Memory B cell (primary cell): Measurements from ENCODE around the gene DNASE1L3.
"Not testable (repeated sequence)": the region's sequence is repeated elsewhere in the genome, so short reads cannot be mapped to it uniquely, and the experiment has no call there.

Experiments
- ATAC-seq: fragments of 150-1000 bp; cut with Tn5 transposase; 2 replicates; pipeline ENCODE4 v1.10.0; 2021; ENCODE audit warnings: low read depth, mild to moderate bottlenecking, moderate library complexity
- DNase-seq, 2 donors: peaks; one replicate each; pipeline ENCODE4 v3.0.0; 2022; ENCODE audit warnings: low spot score in 2 of 2
- H3K27ac Mint-ChIP-seq: one replicate; pipeline ENCODE4 v1.8.0; 2022; ENCODE audit warnings: mild to moderate bottlenecking, moderate library complexity, mixed read lengths
- H3K27me3 Mint-ChIP-seq: one replicate; pipeline ENCODE4 v1.8.0; 2022; ENCODE audit warnings: mixed read lengths
- H3K36me3 Mint-ChIP-seq: one replicate; pipeline ENCODE4 v1.8.0; 2022; ENCODE audit warnings: mild to moderate bottlenecking, mixed read lengths
- H3K4me1 Mint-ChIP-seq: one replicate; pipeline ENCODE4 v1.8.0; 2022; ENCODE audit warnings: mixed read lengths
- H3K4me3 Mint-ChIP-seq: one replicate; pipeline ENCODE4 v1.8.0; 2022; ENCODE audit warnings: mild to moderate bottlenecking, moderate library complexity, mixed read lengths
- H3K9me3 Mint-ChIP-seq: one replicate; pipeline ENCODE4 v1.8.0; 2022; ENCODE audit warnings: mixed read lengths

Gene DNASE1L3

DNA sequence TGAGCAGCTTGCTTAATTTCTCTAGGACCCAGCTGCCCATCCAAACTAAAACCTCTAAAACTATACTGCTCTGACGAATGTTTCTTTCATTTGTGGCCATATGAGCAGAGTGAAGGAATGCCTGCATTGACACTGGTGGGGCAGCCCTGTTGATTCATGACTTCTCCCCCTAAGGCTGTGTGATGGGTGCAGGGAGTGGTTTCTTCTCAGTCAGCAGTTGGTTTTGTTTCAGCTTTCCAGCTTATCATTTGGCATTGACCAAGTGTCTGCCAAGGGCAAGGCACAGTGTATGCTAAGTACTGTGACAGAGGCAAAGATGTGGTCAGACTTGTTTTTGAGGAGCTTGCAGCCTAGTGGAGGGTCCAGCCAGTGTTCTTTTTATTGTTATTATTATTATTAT, 31.6 kb upstream of the DNASE1L3 start:
- no peaks in the 10 kb centered on the region for H3K36me3 Mint-ChIP-seq
- DNase-seq (no peak), ATAC-seq (no peak)
- no peaks in the 10 kb centered on the region for H3K27me3 Mint-ChIP-seq
- H3K4me3 Mint-ChIP-seq, result no peak overlapping the region
- H3K4me1 Mint-ChIP-seq, result peaks cover 28% of the 10 kb centered on the region
- no peak overlapping the region for H3K27ac Mint-ChIP-seq
- H3K9me3 Mint-ChIP-seq, result no peaks in the 10 kb centered on the region

DNA sequence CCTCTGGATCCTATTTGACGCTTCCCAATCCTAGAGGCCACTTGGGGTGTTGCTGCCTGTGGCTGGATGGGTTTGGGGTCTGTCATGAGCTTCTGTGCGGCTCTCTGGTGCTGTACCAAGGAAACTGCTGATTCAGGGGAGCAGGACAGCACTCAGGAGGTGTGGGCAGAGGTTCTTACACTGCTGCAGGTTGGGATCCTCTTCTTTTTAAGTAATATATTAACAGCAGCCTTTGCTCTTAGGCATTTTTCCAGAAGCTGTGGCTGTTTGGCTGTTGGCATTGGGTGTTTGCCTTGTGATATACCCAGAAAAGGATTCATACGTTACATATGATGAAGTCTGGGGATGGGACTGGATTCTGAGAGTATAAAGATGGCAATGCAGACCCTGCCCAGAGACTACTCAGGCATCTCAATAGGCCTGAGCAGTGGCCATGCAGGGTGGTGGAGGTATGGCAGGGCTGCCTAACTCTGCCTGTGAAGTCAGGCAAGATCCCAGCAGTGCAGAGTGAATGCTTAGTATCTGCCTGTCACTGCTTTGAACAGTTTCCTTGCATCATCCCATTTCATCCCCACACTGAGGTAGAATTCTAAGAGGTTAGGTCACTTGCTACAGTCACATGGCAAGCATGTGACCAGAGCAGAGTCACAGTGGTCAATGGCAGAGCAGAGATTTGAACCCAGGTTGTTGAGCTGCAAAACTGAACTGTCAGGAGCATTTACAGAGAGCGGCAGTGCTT, 30.7 kb upstream of the DNASE1L3 start:
- H3K4me3 Mint-ChIP-seq, result no peak overlapping the region
- H3K36me3 Mint-ChIP-seq, result no peaks in the 10 kb centered on the region
- no peak for DNase-seq
- H3K27ac Mint-ChIP-seq, result peak overlapping the region; percentile 1
- H3K9me3 Mint-ChIP-seq, result no peaks in the 10 kb centered on the region
- peaks cover 34% of the 10 kb centered on the region for H3K4me1 Mint-ChIP-seq
- no peak for ATAC-seq
- no peaks in the 10 kb centered on the region for H3K27me3 Mint-ChIP-seq

DNA sequence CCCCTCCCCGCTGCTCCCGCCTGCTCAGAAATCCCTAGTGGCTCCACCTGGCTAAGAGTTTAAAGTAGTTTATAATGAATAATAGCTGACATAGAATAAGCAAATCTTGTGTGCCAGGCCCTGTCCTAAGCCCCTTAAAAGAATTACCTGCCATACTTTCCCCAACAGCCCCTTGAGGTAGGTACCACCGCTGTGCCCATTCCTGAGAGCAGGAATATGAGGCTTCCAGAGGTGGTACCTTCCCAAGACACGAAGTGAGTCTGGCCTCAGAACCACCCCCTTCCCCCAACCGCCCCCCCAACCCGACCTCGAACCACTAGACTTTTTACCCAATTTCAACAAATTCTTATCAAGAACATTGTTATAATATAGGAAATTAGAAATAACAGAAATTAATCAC, 28.1 kb upstream of the DNASE1L3 start:
- peak overlapping the region; percentile 99 for H3K4me3 Mint-ChIP-seq
- H3K27me3 Mint-ChIP-seq, result no peaks in the 10 kb centered on the region
- no peak overlapping the region for H3K27ac Mint-ChIP-seq
- no peaks in the 10 kb centered on the region for H3K36me3 Mint-ChIP-seq
- DNase-seq, result no peak
- H3K9me3 Mint-ChIP-seq, result no peaks in the 10 kb centered on the region
- peaks cover 36% of the 10 kb centered on the region for H3K4me1 Mint-ChIP-seq
- no peak for ATAC-seq

DNA sequence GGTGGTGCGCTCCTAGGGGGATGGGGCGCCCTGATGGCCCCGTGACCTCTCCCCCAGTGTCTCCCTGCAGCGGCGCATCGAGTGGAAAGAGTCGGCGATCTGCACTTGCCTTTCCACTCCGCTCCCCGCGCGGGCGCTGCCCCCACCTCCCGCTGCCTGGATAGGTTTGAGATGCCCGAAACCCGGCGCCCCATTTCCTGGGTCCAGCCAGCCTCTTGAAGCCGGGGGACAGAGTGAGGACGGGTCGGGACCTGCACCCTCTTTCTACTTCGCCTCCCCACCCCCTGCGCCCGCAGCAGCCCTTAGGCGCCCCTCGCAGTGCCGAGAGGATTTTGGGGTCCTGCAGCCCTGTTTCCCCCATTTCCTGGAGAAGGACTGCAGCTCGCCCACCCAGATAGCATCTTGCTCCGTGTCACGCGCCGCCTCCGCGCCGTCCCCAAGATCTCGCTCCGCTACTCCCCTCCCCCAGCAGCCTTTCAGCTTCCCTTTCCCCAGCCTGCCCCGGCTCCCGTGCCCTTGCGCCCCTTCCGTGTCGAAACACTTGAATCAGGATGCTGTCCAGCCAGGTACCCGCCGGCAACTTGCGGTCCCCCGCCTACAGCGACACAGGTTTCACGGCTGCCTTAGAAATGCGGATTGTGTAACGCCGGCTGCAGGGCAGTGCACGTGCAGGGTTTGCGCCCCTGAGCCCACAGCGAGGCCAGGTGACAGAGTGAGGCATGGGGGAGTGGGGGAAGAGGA, 27.3 kb upstream of the DNASE1L3 start:
- peak overlapping the region; percentile 29 for H3K27ac Mint-ChIP-seq
- no peaks in the 10 kb centered on the region for H3K27me3 Mint-ChIP-seq
- no peaks in the 10 kb centered on the region for H3K9me3 Mint-ChIP-seq
- ATAC-seq, result peak; percentile 49
- DNase-seq, result peak; percentile 26 to 42
- H3K36me3 Mint-ChIP-seq, result no peaks in the 10 kb centered on the region
- peak overlapping the region; percentile 99 for H3K4me3 Mint-ChIP-seq
- H3K4me1 Mint-ChIP-seq, result peaks cover 38% of the 10 kb centered on the region

DNA sequence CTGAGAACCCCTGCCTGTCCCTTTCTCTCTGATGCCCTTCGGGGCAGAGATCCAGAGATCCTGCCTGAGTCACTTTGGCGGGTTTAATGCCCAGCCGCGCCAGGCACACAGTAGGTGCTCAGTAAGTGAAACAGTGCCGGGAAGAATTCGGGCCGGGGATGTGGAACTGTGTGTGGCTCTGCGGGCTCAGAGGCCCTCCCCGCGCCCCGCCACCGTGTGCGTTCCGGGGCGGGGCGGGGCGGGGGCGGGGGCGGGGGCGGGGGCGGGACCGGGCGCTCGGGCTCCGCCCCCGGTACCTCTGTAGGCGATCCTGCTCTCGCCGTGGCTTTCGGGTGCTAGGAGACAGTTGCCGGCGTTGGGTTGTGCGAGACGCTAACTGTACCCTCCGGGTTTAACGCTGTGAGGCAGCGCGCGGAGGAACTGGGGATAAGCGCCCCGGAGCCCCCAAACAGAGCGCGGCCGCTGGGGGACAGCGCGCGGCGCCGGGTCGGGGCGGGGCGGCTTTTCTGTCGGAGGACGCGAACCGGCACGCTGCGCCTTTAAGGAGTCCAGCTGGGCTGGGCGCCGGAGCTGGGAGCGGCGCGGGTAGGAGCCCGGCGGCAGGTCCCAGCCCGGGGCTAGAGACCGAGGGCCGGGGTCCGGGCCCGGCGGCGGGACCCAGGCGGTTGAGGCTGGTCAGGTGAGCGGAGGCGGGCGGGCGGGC, 26.6 kb upstream of the DNASE1L3 start, which contains the start of gene ABHD6:
ABHD6 (plus strand) TSS at position 555 of the 703 bp plus-strand sequence. CDS start 18,795 bp downstream, outside the sequence.
- ATAC-seq (peak; percentile 73), DNase-seq (peak; percentile 87 to 97)
- peak within 1 kb of the TSS; percentile 86 for H3K27ac Mint-ChIP-seq
- H3K9me3 Mint-ChIP-seq, result no peaks in the 10 kb centered on the region
- H3K36me3 Mint-ChIP-seq, result no peaks in the 10 kb centered on the region
- H3K4me1 Mint-ChIP-seq, result peaks cover 44% of the 10 kb centered on the region
- H3K4me3 Mint-ChIP-seq, result peak within 1 kb of the TSS; percentile 99
- H3K27me3 Mint-ChIP-seq, result no peaks in the 10 kb centered on the region

DNA sequence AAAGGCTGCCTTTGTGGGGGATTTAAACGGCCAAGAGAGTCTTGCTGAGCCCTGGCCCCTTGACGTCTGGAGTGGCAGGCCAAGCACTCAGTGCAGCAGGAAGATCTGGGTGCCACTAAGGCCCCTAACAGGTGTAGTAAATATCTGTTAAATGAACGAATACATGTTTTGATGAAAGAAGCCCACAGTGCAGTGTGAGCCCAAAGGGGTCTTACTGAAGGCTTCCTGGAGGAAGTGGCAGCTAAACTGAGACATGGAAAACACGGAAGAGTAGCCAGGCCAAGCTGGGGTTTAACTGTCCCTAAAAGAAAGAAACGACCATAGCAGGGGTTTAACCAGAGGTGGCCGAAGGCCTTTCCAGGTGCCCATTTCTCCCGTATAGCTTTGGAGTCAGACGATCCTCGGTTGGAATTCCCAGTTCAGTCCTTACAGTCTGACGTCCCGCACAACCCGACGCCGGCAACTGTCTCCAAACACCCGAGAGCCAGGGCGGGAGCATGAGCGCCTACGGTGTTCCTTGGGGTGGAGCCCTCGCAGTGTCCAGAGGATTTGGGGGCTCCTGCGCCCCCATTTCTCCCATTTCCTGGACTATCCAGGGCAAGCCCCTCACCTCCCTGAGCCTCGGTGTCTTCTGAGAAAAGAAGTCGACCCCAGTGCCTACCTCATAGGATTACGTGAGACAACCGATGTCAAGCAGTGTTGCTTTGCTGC, 25.9 kb upstream of the DNASE1L3 start:
- Mint-ChIP-seq H3K4me1 (peaks cover 45% of the 10 kb centered on the region), H3K27ac (peak overlapping the region; percentile 86), H3K4me3 (peak overlapping the region; percentile 89), H3K27me3 (no peaks in the 10 kb centered on the region), H3K9me3 (no peaks in the 10 kb centered on the region), H3K36me3 (no peaks in the 10 kb centered on the region)
- peak in 1 of 2 donors; percentile 17 for DNase-seq
- no peak for ATAC-seq

DNA sequence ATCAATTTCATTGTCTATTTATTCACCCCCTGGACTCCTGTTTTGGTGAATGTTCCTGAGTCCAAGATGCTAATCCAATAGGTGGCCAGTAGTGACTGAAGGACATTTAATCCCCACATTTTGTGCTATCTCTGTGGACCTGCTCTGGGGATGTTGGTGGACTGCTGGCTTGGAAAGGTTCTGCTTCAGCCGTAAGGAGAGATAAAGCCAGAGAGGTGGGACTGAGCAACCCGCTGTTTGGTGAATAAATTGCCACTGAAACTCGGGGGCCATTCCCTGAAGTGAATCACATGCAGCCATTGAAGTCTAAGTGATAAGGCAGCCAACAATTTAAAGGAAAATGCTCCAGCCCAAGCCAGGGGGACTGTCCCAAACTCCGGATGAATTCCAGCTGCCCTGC, 25.2 kb upstream of the DNASE1L3 start:
- DNase-seq (no peak), ATAC-seq (no peak)
- peaks cover 47% of the 10 kb centered on the region for H3K4me1 Mint-ChIP-seq
- no peaks in the 10 kb centered on the region for H3K36me3 Mint-ChIP-seq
- no peaks in the 10 kb centered on the region for H3K9me3 Mint-ChIP-seq
- peak overlapping the region; percentile 86 for H3K27ac Mint-ChIP-seq
- peak overlapping the region; percentile 89 for H3K4me3 Mint-ChIP-seq
- H3K27me3 Mint-ChIP-seq, result no peaks in the 10 kb centered on the region

DNA sequence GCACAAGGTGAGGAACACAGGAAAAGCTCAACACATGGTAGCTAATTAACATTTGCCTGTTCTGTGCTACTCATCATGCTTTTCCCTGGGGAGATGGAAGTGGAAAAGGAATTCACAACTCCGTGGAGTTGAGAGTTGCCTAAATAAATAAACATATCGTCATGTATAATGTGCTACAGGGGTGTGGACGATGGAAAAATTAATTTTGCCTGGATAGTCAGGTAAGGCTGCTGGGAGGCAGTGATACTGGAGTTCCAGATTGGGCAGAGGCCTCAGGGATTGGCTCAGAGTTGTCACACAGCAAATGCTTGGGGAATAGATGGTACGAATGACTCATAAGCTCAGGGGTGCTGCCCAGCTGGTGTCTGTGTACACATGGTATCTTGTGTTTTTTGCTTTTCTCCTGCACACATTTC, 23.8 kb upstream of the DNASE1L3 start:
- H3K36me3 Mint-ChIP-seq, result no peaks in the 10 kb centered on the region
- ATAC-seq (no peak), DNase-seq (no peak)
- no peaks in the 10 kb centered on the region for H3K27me3 Mint-ChIP-seq
- peak overlapping the region; percentile 49 for H3K27ac Mint-ChIP-seq
- no peaks in the 10 kb centered on the region for H3K9me3 Mint-ChIP-seq
- H3K4me1 Mint-ChIP-seq, result peaks cover 48% of the 10 kb centered on the region
- H3K4me3 Mint-ChIP-seq, result peak overlapping the region; percentile 4

DNA sequence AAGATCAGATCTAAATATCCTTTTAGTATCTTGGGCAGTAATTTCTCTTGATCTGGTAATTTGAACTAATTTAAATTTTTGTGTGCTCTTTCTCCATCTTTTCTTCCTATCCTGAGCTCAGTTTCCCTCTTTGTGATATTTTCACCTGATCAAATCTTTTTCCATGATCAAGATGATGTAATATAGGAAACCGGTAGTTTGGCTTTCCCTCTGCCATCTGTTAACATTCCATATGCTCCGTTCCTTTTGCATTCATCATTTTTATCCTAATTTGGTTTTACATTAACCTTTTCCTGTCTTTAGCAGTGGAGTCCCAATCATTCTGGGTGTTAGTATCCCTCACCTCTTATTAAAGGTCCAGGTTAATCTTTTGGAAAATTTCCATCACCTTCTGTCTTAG, 20.9 kb upstream of the DNASE1L3 start:
- Mint-ChIP-seq H3K36me3 (no peaks in the 10 kb centered on the region), H3K4me3 (no peak overlapping the region), H3K27me3 (no peaks in the 10 kb centered on the region), H3K27ac (peak overlapping the region; percentile 80), H3K4me1 (peaks cover 37% of the 10 kb centered on the region), H3K9me3 (no peaks in the 10 kb centered on the region)
- no peak for ATAC-seq
- no peak for DNase-seq

DNA sequence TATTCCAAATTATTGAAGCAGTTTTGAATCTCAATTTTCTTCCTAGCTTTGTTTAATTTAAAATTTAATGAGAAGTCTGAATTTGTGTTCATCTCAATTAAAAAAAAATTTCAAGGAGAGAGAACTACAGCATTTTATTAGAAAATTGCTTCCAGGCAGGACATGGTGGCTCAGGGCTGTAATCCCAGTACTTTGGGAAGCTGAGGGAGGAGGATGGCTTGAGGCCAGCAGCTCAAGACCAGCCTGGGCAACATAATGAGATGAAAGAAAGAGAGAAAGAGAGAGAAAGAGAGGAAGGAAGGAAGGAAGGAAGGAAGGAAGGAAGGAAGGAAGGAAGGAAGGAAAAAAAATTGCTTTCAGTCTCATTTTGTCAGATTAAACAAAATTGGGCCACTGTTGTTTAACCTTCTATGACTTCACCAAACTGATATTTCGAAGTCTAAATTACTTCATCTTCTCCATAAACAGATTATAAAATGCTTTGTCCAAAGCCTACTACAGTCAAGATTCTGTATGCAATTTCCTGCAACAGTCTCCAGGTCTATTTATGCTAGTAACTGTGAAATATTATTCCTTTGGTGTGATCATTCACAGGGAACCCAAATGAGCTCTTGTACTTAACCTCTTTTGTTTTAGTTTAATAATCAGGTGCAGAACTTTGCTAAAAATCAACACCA, 20.2 kb upstream of the DNASE1L3 start:
- Mint-ChIP-seq H3K4me1 (peaks cover 33% of the 10 kb centered on the region), H3K36me3 (no peaks in the 10 kb centered on the region), H3K27me3 (no peaks in the 10 kb centered on the region), H3K27ac (peak overlapping the region; percentile 80), H3K4me3 (no peak overlapping the region), H3K9me3 (no peaks in the 10 kb centered on the region)
- ATAC-seq (no peak), DNase-seq (no peak)

DNA sequence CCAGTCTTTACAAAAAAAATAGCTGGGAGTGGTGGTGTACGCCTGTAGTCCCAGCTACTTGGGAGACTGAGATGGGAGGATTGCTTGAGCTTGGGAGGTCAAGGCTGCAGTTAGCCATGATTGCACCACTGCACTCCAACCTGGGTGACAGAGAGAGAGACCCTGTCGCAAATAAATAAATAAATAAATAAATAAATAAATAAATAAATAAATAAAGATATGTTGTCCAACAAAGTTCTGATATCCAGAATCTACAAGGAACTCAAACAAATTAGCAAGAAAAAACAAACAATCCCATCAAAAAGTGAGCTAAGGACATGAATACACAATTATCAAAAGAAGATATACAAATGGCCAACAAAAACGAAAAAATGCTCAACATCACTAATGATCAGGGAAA, 17.2 kb upstream of the DNASE1L3 start:
- not testable (repeated sequence) for H3K9me3 Mint-ChIP-seq, ATAC-seq, H3K27ac Mint-ChIP-seq, DNase-seq, H3K27me3 Mint-ChIP-seq, H3K36me3 Mint-ChIP-seq, H3K4me3 Mint-ChIP-seq
- H3K4me1 Mint-ChIP-seq, result peaks cover 18% of the 10 kb centered on the region

DNA sequence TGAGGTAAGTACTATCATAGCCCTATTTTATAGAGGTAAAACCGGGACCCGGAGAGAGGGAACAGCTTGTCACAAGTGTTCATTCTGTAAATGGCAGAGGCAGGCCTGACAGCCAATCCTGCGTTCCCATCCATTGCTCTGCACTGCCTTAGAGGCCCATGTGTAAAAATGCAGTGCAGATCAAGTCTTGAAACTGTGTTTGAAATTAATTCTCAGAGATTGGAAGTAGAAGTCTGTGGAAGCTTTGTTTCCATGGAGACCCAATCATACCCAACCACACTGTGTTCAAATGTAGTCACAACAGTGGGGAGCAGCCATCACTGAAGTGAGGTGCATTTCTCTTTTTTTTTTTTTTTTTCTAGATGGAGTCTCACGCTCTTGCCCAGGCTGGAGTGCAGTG, 13.1 kb upstream of the DNASE1L3 start:
- DNase-seq, result no peak
- peaks cover 5% of the 10 kb centered on the region for H3K4me1 Mint-ChIP-seq
- H3K9me3 Mint-ChIP-seq, result no peaks in the 10 kb centered on the region
- ATAC-seq, result no peak
- H3K36me3 Mint-ChIP-seq, result no peaks in the 10 kb centered on the region
- no peak overlapping the region for H3K4me3 Mint-ChIP-seq
- H3K27ac Mint-ChIP-seq, result no peak overlapping the region
- no peaks in the 10 kb centered on the region for H3K27me3 Mint-ChIP-seq

DNA sequence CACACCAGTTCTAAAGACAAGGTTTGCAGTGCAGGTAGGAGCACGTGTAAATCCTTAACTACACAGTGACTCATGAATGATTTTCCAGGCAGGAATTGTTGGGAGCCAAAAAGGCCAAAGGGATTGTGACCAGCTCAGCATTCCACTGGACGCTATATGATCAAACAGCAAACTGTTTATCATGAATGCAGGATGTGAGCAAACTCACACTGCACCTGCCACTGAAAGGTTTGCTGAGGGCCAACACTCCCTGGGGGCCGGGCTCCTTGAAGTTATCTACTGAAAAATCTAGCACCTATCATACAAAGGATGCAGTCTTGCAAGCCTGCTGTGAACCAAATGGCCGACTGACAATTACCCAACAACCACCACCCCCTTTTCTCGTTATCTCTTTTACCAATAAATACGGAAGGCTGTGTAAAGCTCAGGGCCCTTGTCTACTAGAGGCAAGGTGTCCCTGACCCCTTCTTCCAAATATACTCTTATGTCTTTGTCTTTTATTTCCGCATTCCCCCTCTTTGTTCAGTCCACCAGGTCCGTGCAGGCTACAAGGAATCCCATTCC, 11.5 kb upstream of the DNASE1L3 start:
- no peaks in the 10 kb centered on the region for H3K36me3 Mint-ChIP-seq

More for the DNA sequence above, 11.5 kb upstream of the DNASE1L3 start:
- no peak overlapping the region for H3K4me3 Mint-ChIP-seq
- H3K9me3 Mint-ChIP-seq, result no peaks in the 10 kb centered on the region
- ATAC-seq (no peak), DNase-seq (no peak)
- peaks cover 17% of the 10 kb centered on the region for H3K4me1 Mint-ChIP-seq
- H3K27me3 Mint-ChIP-seq, result no peaks in the 10 kb centered on the region
- no peak overlapping the region for H3K27ac Mint-ChIP-seq
